H1 (cell line): ENCODE measurements around the gene HINT1. TPM values are rescaled to one million over a fixed set of nuclear protein-coding genes. Genes with fewer than 3 reads are reported as not detected.

Experiments used
- CTCF ChIA-PET: fragments of 300-600 bp; sonication (Branson Sonifier 250); formaldehyde crosslinking; loops from one replicate; lab custom pipeline; 2021; ENCODE audit not compliant: partially characterized antibody; lab: Charles Lee
- POLR2A ChIA-PET: fragments of 300-600 bp; sonication (Branson Sonifier 250); formaldehyde crosslinking; loops from one replicate; lab custom pipeline; 2021; ENCODE audit warnings: inconsistent platforms; ENCODE audit not compliant: partially characterized antibody; lab: Charles Lee
- DNase-seq, 2 experiments: peaks; one replicate each; pipeline versions ENCODE4 v3.0.0 to v3.0.0-alpha.2; 2010 to 2022; ENCODE audit warnings: low spot score in 2 of 2, low read depth in 1 of 2, mixed read lengths in 1 of 2
- FAIRE-seq: peaks from 2 replicates; lab custom pipeline; 2011; peaks lifted over from hg19 to GRCh38; lab: Jason Lieb, UNC
- H2AFZ ChIP-seq: 2 replicates; pipeline ENCODE4 v1.8.1; 2012; ENCODE audit warnings: low read length, inconsistent platforms
- H2AK5ac ChIP-seq: 2 replicates; pipeline ENCODE4 v1.6.1; 2013; ENCODE audit warnings: low read depth, low read length
- H2BK120ac ChIP-seq: replicated peaks from 2 replicates; pipeline ENCODE3; 2013; ENCODE audit warnings: low read depth, low read length, inconsistent platforms
- H2BK12ac ChIP-seq: 2 replicates; pipeline ENCODE4 v1.6.1; 2013; ENCODE audit warnings: low read depth, low read length
- H2BK15ac ChIP-seq: 2 replicates; pipeline ENCODE4 v1.6.1; 2013; ENCODE audit warnings: low read length
- H2BK20ac ChIP-seq: 2 replicates; pipeline ENCODE4 v1.6.1; 2013; ENCODE audit warnings: low read length
- H2BK5ac ChIP-seq: 2 replicates; pipeline ENCODE4 v1.6.1; 2013; ENCODE audit warnings: low read depth, low read length
- H3K14ac ChIP-seq: 2 replicates; pipeline ENCODE4 v1.6.1; 2013; ENCODE audit warnings: inconsistent platforms; ENCODE audit not compliant: insufficient read length
- H3K18ac ChIP-seq: 2 replicates; pipeline ENCODE4 v1.6.1; 2013; ENCODE audit warnings: low read length; ENCODE audit errors: extremely low read depth
- H3K23ac ChIP-seq: 2 replicates; pipeline ENCODE4 v1.6.1; 2013; ENCODE audit warnings: inconsistent platforms; ENCODE audit not compliant: insufficient read length
- H3K23me2 ChIP-seq: 2 replicates; pipeline ENCODE4 v1.6.1; 2013; ENCODE audit warnings: low read depth, low read length
- H3K27ac ChIP-seq: 2 replicates; pipeline ENCODE4 v1.6.1; 2011; ENCODE audit warnings: low read depth, low read length, inconsistent platforms
- H3K27me3 ChIP-seq, 4 experiments: replicated peaks in 1 of 4; 1 replicate in 1 of 4; 2 replicates in 3 of 4; pipeline versions ENCODE4 v1.6.1 to v1.8.1; 2011 to 2013; ENCODE audit warnings: low read length in 3 of 4, mild to moderate bottlenecking in 3 of 4, inconsistent platforms in 2 of 4, mixed read lengths in 2 of 4, moderate library complexity in 1 of 4; ENCODE audit not compliant: control insufficient read depth in 3 of 4, insufficient read depth in 3 of 4; ENCODE audit errors: extremely low read depth in 1 of 4
- H3K36me3 ChIP-seq, 4 experiments: 2 replicates each; pipeline versions ENCODE4 v1.6.1 to v1.8.1; 2011 to 2013; ENCODE audit warnings: mild to moderate bottlenecking in 4 of 4, low read length in 3 of 4, moderate library complexity in 2 of 4, control low read depth in 1 of 4, inconsistent platforms in 1 of 4; ENCODE audit not compliant: insufficient read depth in 4 of 4, control insufficient read depth in 2 of 4
- H3K4ac ChIP-seq: replicated peaks from 2 replicates; pipeline ENCODE3; 2013; ENCODE audit warnings: low read length, low read depth, mixed read lengths, inconsistent platforms; ENCODE audit not compliant: insufficient read length
- H3K4me1 ChIP-seq, 4 experiments: replicated peaks in 1 of 4; 1 replicate in 1 of 4; 2 replicates in 3 of 4; pipeline versions ENCODE4 v1.6.1 to v1.8.1; 2011 to 2013; ENCODE audit warnings: low read length in 3 of 4, inconsistent platforms in 2 of 4, mixed read lengths in 1 of 4; ENCODE audit not compliant: insufficient read depth in 4 of 4, control insufficient read depth in 3 of 4
- H3K4me2 ChIP-seq, 2 experiments: 2 replicates each; pipeline versions ENCODE4 v1.6.1 to v1.8.1; 2011 to 2013; ENCODE audit warnings: low read depth in 2 of 2, low read length in 2 of 2, control low read depth in 1 of 2, inconsistent platforms in 1 of 2, mild to moderate bottlenecking in 1 of 2; ENCODE audit not compliant: insufficient read depth in 1 of 2
- H3K4me3 ChIP-seq, 4 experiments: fragments of 200-600, 300-600 bp in 1 of 4; sonication (generic), shearing (Covaris generic), sonication (Bioruptor Twin) in 1 of 4; 2 replicates each; pipeline versions ENCODE4 v1.5.1 to v1.8.1; 2011 to 2016; ENCODE audit warnings: low read length in 4 of 4, low read depth in 3 of 4, control low read depth in 2 of 4, inconsistent platforms in 2 of 4, mild to moderate bottlenecking in 2 of 4, mixed read lengths in 1 of 4, moderate library complexity in 1 of 4; ENCODE audit not compliant: insufficient read depth in 2 of 4; ENCODE audit errors: extremely low read depth in 1 of 4
- H3K56ac ChIP-seq: replicated peaks from 2 replicates; pipeline ENCODE3; 2013; ENCODE audit warnings: low read depth, mild to moderate bottlenecking, mixed read lengths, low read length, inconsistent platforms; ENCODE audit not compliant: insufficient read length
- H3K79me1 ChIP-seq: 2 replicates; pipeline ENCODE4 v1.6.1; 2013; ENCODE audit warnings: low read depth, low read length, control low read depth
- H3K79me2 ChIP-seq, 2 experiments: 2 replicates each; pipeline versions ENCODE4 v1.6.1 to v1.8.1; 2012 to 2013; ENCODE audit warnings: low read length in 2 of 2, mild to moderate bottlenecking in 2 of 2, inconsistent platforms in 1 of 2; ENCODE audit not compliant: insufficient read depth in 2 of 2, control insufficient read depth in 1 of 2
- H3K9ac ChIP-seq, 4 experiments: replicated peaks in 1 of 4; 1 replicate in 1 of 4; 2 replicates in 3 of 4; pipeline versions ENCODE4 v1.6.1 to v1.8.1; 2011 to 2013; ENCODE audit warnings: low read depth in 3 of 4, low read length in 3 of 4, control low read depth in 2 of 4, mild to moderate bottlenecking in 2 of 4, moderate library complexity in 2 of 4, inconsistent platforms in 1 of 4; ENCODE audit errors: extremely low read depth in 1 of 4
- H3K9me3 ChIP-seq, 2 experiments: 2 replicates each; pipeline versions ENCODE4 v1.6.1 to v1.8.1; 2012 to 2013; ENCODE audit warnings: mild to moderate bottlenecking in 2 of 2, moderate library complexity in 2 of 2, control low read depth in 1 of 2, inconsistent platforms in 1 of 2, low read depth in 1 of 2, low read length in 1 of 2, mixed read lengths in 1 of 2; ENCODE audit not compliant: insufficient read depth in 2 of 2
- H4K20me1 ChIP-seq, 2 experiments: replicated peaks in 1 of 2; 2 replicates each; pipeline versions ENCODE3 to v1.8.1; 2011 to 2013; ENCODE audit warnings: inconsistent platforms in 2 of 2, low read length in 2 of 2, mild to moderate bottlenecking in 1 of 2; ENCODE audit not compliant: insufficient read depth in 2 of 2, control insufficient read depth in 1 of 2
- H4K5ac ChIP-seq: 2 replicates; pipeline ENCODE4 v1.6.1; 2013; ENCODE audit warnings: low read length, low read depth, mixed read lengths, inconsistent platforms; ENCODE audit not compliant: insufficient read length
- H4K8ac ChIP-seq: 2 replicates; pipeline ENCODE4 v1.8.0; 2013; ENCODE audit warnings: mild to moderate bottlenecking, moderate library complexity, low read length, inconsistent platforms; ENCODE audit not compliant: insufficient read depth; ENCODE audit errors: extremely low read depth
- H4K91ac ChIP-seq: replicated peaks from 2 replicates; pipeline ENCODE3; 2013; ENCODE audit warnings: low read length, mixed read lengths, inconsistent platforms; ENCODE audit not compliant: insufficient read length
- CHD2 ChIP-seq: IDR thresholded peaks from 2 replicates; pipeline ENCODE4 v1.6.1; 2012; ENCODE audit warnings: low read length, improper control_type of control experiment
- CTCF ChIP-seq, 3 experiments: IDR thresholded peaks; 1 replicate in 2 of 3; 2 replicates in 1 of 3; pipeline versions ENCODE4 v1.5.1 to v1.6.1; 2011; ENCODE audit warnings: low read length in 3 of 3, mild to moderate bottlenecking in 3 of 3, inconsistent platforms in 2 of 3, low read depth in 1 of 3, moderate library complexity in 1 of 3; ENCODE audit not compliant: insufficient read depth in 1 of 3; ENCODE audit errors: control extremely low read depth in 1 of 3
- GTF2F1 ChIP-seq: IDR thresholded peaks from 2 replicates; pipeline ENCODE4 v1.6.1; 2012; ENCODE audit warnings: low read depth, low read length, improper control_type of control experiment, borderline replicate concordance
- POLR2A ChIP-seq, 2 experiments: IDR thresholded peaks; 1 replicate in 1 of 2; 2 replicates in 1 of 2; pipeline ENCODE4 v1.6.1; 2011; ENCODE audit warnings: low read depth in 2 of 2, low read length in 2 of 2, mild to moderate bottlenecking in 2 of 2; ENCODE audit errors: control extremely low read depth in 1 of 2
- RFX5 ChIP-seq: IDR thresholded peaks from 2 replicates; pipeline ENCODE4 v1.6.1; 2011; ENCODE audit warnings: low read depth, low read length, improper control_type of control experiment, borderline replicate concordance
- RNF2 ChIP-seq: fragments of 200-900, 300-1000 bp; sonication (generic); IDR thresholded peaks from 2 replicates; pipeline ENCODE4 v1.7.1; 2016; ENCODE audit warnings: borderline replicate concordance, low read depth, mild to moderate bottlenecking, antibody characterized with exemption, low read length; ENCODE audit not compliant: poor library complexity, severe bottlenecking; ENCODE audit errors: missing control alignments
- SIX5 ChIP-seq: IDR thresholded peaks from 2 replicates; pipeline ENCODE4 v1.6.1; 2011; ENCODE audit warnings: mild to moderate bottlenecking, low read depth, low read length
- SRF ChIP-seq: IDR thresholded peaks from 2 replicates; pipeline ENCODE4 v1.6.1; 2011; ENCODE audit warnings: mild to moderate bottlenecking, low read depth, low read length, moderate library complexity
- TAF7 ChIP-seq: optimal IDR thresholded peaks from 2 replicates; pipeline ENCODE3; 2011; ENCODE audit warnings: low read depth, mild to moderate bottlenecking, inconsistent platforms, low read length, moderate library complexity, borderline replicate concordance
- WGBS, 2 experiments: shearing (Covaris generic) in 1 of 2; methylation state at CpG; one replicate each; pipeline versions ENCODE4 v1.1.6 to v1.1.7; 2013 to 2015; ENCODE audit warnings: low lambda C conversion rate in 2 of 2, mixed read lengths in 2 of 2, inconsistent platforms in 1 of 2, low coverage in 1 of 2, missing lambda C conversion rate in 1 of 2; ENCODE audit not compliant: insufficient replicate concordance in 2 of 2, insufficient coverage in 1 of 2, insufficient read length in 1 of 2; ENCODE audit errors: extremely low coverage in 1 of 2, missing lambda C conversion rate in 1 of 2; 5-methylcytosine and 5-hydroxymethylcytosine counted together
- polyA plus RNA-seq, 7 experiments: library from polyadenylated mRNA; depleted of rRNA in 3 of 7; stranded (reverse) in 5 of 7; unstranded in 2 of 7; fragments of >200 nt in 5 of 7; fragments of 200-250 nt in 2 of 7; gene quantifications; 1 replicate in 5 of 7; 2 replicates in 1 of 7; 4 replicates in 1 of 7; pipeline versions ENCODE4 v1.2.1 to v1.2.3, GENCODE V29; 2011 to 2013; ENCODE audit warnings: missing spikeins in 2 of 7, mixed read lengths in 2 of 7
- total RNA-seq: library from RNA; stranded (reverse); fragmentation: NEBNext Ultra II Directional; extraction: Animal tissue kit (Norgen Biotek cat#: 25700); gene quantifications from 2 replicates; pipeline ENCODE4 v1.2.1, GENCODE V29; 2021
- TF ChIP-seq, protein P1 (sequence below): IDR thresholded peaks from 2 replicates; pipeline ENCODE4 v1.6.1; 2012; ENCODE audit warnings: inconsistent platforms

Gene HINT1
- total and polyA plus RNA-seq, 2 of the 8 experiments (the other 6 are each of a cell fraction or from before 2014, with no cell fraction given), result 230 to 479 TPM

- H4K8ac ChIP-seq, result no peak overlapping the region
- H3K4me2 ChIP-seq, result no peak overlapping the region
- H3K4ac ChIP-seq, result no peak overlapping the region
- H3K79me1 ChIP-seq, result no peaks in the 10 kb centered on the region
- no peaks in the 10 kb centered on the region for H3K23me2 ChIP-seq
- H3K23ac ChIP-seq, result no peak overlapping the region
- H2AK5ac ChIP-seq, result no peak overlapping the region
- no peak overlapping the region for H4K91ac ChIP-seq
- no peaks in the 10 kb centered on the region for H3K4me1 ChIP-seq
- no peaks in the 10 kb centered on the region for H4K20me1 ChIP-seq
- H3K27ac ChIP-seq, result no peak overlapping the region
- POLR2A ChIA-PET, result no interaction called here
- no peak overlapping the region for H4K5ac ChIP-seq
- H3K14ac ChIP-seq, result no peak overlapping the region
- H2BK120ac ChIP-seq, result no peak overlapping the region
- no peaks in the 10 kb centered on the region for H3K79me2 ChIP-seq
- H2BK12ac ChIP-seq, result no peak overlapping the region
- H3K18ac ChIP-seq, result no peak overlapping the region
- FAIRE-seq, result no peak
- no peak overlapping the region for H2BK20ac ChIP-seq
- no peak overlapping the region for H3K56ac ChIP-seq
- H2AFZ ChIP-seq, result no peak overlapping the region
- no peak overlapping the region for H2BK5ac ChIP-seq
- H2BK15ac ChIP-seq, result no peak overlapping the region
- H3K36me3 ChIP-seq, result no peaks in the 10 kb centered on the region
- no peaks in the 10 kb centered on the region for H3K27me3 ChIP-seq
- H3K4me3 ChIP-seq, result no peak overlapping the region
- WGBS, 2 experiments, result 86% methylated on average over 3 of the region's 3 CpGs; no CpG with 5 or more reads in 1 of the 2 experiments
- H3K9me3 ChIP-seq, result peaks cover 6 to 8% of the 10 kb centered on the region in 2 experiments; a peak in 2 of 4 replicates
- no peak for DNase-seq
- no peak overlapping the region for H3K9ac ChIP-seq
- CTCF ChIA-PET, result no interaction called here
- TF ChIP-seq CHD2 (no peak), SRF (no peak), CTCF (IDR thresholded peaks at IDR 0.05; ENCODE audit: control extremely low read depth in 1 of 3, insufficient read depth in 1 of 3, low read depth in 1 of 3, low read length in 3 of 3) (no peak), SIX5 (no peak), RFX5 (no peak), TAF7 (no peak), GTF2F1 (no peak), POLR2A (IDR thresholded peaks at IDR 0.05; ENCODE audit: control extremely low read depth in 1 of 2, low read depth in 2 of 2, low read length in 2 of 2) (no peak), RNF2 (no peak)
- TF ChIP-seq, protein P1, sequence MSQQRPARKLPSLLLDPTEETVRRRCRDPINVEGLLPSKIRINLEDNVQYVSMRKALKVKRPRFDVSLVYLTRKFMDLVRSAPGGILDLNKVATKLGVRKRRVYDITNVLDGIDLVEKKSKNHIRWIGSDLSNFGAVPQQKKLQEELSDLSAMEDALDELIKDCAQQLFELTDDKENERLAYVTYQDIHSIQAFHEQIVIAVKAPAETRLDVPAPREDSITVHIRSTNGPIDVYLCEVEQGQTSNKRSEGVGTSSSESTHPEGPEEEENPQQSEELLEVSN, result no peak
These were observed 22.0 kb downstream of the HINT1 start for GRCh38 chr5:131142970-131143617.
